ENCODE results near the gene PIMREG. TPM values are rescaled to one million over a fixed set of nuclear protein-coding genes. Genes with fewer than 3 reads are reported as not detected.
A peak's percentile ranks its signal among the peaks of the same experiment; 100 is the strongest.

The PIMREG gene
- total RNA-seq, 1 donor from 2014 or later = not detected

- H3K4me3 ChIP-seq = no peak overlapping the region
- intact Hi-C loops (cut with DNase I) = no loop called here
- H3K27me3 ChIP-seq = no peaks in the 10 kb centered on the region
- H3K36me3 ChIP-seq = no peaks in the 10 kb centered on the region
- no peak for TF ChIP-seq CTCF (IDR thresholded peaks at IDR 0.05)
- peaks cover 0 to 3% of the 10 kb centered on the region in 2 donors for H3K9me3 ChIP-seq
- no peak overlapping the region for H3K27ac ChIP-seq
- no peaks in the 10 kb centered on the region for H3K4me1 ChIP-seq
- no peak for DNase-seq (ENCODE audit: low spot score in 2 of 2)
These were observed 26.0 kb downstream of the PIMREG start for GRCh38 chr17:6470146-6470718.

- intact Hi-C loops (cut with DNase I) = no loop called here
These were observed 26.7 kb downstream of the PIMREG start for GRCh38 chr17:6470751-6471521.

GRCh38 chr17:6471531-6472465 lies 27.5 kb downstream of the PIMREG start:
- DNase-seq (ENCODE audit: low spot score in 2 of 2) = no peak
- H3K27ac ChIP-seq = no peak overlapping the region
- no peaks in the 10 kb centered on the region for H3K36me3 ChIP-seq

More at GRCh38 chr17:6470751-6471521, 26.7 kb downstream of the PIMREG start:
- no peaks in the 10 kb centered on the region for H3K4me1 ChIP-seq
- no peak overlapping the region for H3K27ac ChIP-seq
- no peak for DNase-seq (ENCODE audit: low spot score in 2 of 2)
- no peak for TF ChIP-seq CTCF (IDR thresholded peaks at IDR 0.05)
- H3K36me3 ChIP-seq = no peaks in the 10 kb centered on the region
- no peak overlapping the region for H3K4me3 ChIP-seq
- peaks cover 0 to 3% of the 10 kb centered on the region in 2 donors for H3K9me3 ChIP-seq
- H3K27me3 ChIP-seq = no peaks in the 10 kb centered on the region

GRCh38 chr17:6472517-6472916 lies 28.3 kb downstream of the PIMREG start:
- Histone ChIP-seq H3K9me3 (peaks cover 0 to 2% of the 10 kb centered on the region in 2 donors), H3K27me3 (no peaks in the 10 kb centered on the region), H3K36me3 (no peaks in the 10 kb centered on the region), H3K4me3 (no peak overlapping the region), H3K27ac (no peak overlapping the region), H3K4me1 (no peaks in the 10 kb centered on the region)
- no peak for TF ChIP-seq CTCF (IDR thresholded peaks at IDR 0.05)
- no peak for DNase-seq (ENCODE audit: low spot score in 2 of 2)
- intact Hi-C loops (cut with DNase I) = no loop called here

More at GRCh38 chr17:6471531-6472465, 27.5 kb downstream of the PIMREG start:
- Histone ChIP-seq H3K4me3 (no peak overlapping the region), H3K4me1 (no peaks in the 10 kb centered on the region), H3K27me3 (no peaks in the 10 kb centered on the region), H3K9me3 (peaks cover 0 to 3% of the 10 kb centered on the region in 2 donors)
- intact Hi-C loops (cut with DNase I) = no loop called here
- no peak for TF ChIP-seq CTCF (IDR thresholded peaks at IDR 0.05)

- peak in 1 of 2 donors; percentile 81 for DNase-seq (ENCODE audit: low spot score in 2 of 2)
- Histone ChIP-seq H3K27ac (no peak overlapping the region), H3K9me3 (no peaks in the 10 kb centered on the region), H3K4me3 (no peak overlapping the region), H3K27me3 (no peaks in the 10 kb centered on the region), H3K4me1 (no peaks in the 10 kb centered on the region), H3K36me3 (no peaks in the 10 kb centered on the region)
- peak; percentile 70 to 88 (median 87) for TF ChIP-seq CTCF (IDR thresholded peaks at IDR 0.05)
- intact Hi-C loops (cut with DNase I) = no loop called here
These were observed 29.0 kb downstream of the PIMREG start for GRCh38 chr17:6473128-6473767.

Data from ascending aorta (tissue), 2 donors.